IMR-90 (cell line): ENCODE measurements around the gene IGIP. TPM values are rescaled to one million over a fixed set of nuclear protein-coding genes. Genes with fewer than 3 reads are reported as not detected.
A peak's percentile ranks its signal among the peaks of the same experiment; 100 is the strongest.

Experiments
- ATAC-seq: fragments of 200-7000 bp; cut with Tn5 transposase; 2 replicates; pipeline ENCODE4 v1.9.1; 2020; ENCODE audit warnings: low read depth, mild to moderate bottlenecking, moderate library complexity
- BruUV-seq: library from RNA; stranded (reverse); fragments of 400-500 nt; replicated peaks from 2 replicates; lab custom pipeline; 2021; lab: Mats Ljungman, UMichigan
- CTCF ChIA-PET: fragments of 300-600 bp; formaldehyde crosslinking; extraction: SDS; loops from one replicate; lab custom pipeline; 2021; ENCODE audit warnings: antibody characterized with exemption; lab: Yijun Ruan, JAX
- POLR2A ChIA-PET: fragments of 300-600 bp; sonication (Branson Sonifier 250); formaldehyde crosslinking; loops from one replicate; lab custom pipeline; 2022; ENCODE audit warnings: antibody characterized with exemption; ENCODE audit not compliant: unreplicated experiment; lab: Charles Lee
- DNase-seq: peaks from one replicate; pipeline ENCODE4 v3.0.0; 2013
- H2AFZ ChIP-seq: replicated peaks from 2 replicates; pipeline ENCODE3; 2013; ENCODE audit warnings: low read length, mild to moderate bottlenecking; ENCODE audit not compliant: poor library complexity
- H2AK5ac ChIP-seq: 2 replicates; pipeline ENCODE4 v1.6.1; 2013; ENCODE audit warnings: low read depth, low read length, inconsistent platforms
- H2AK9ac ChIP-seq: replicated peaks from 2 replicates; pipeline ENCODE3; 2013; ENCODE audit warnings: mild to moderate bottlenecking, low read depth, low read length, moderate library complexity; ENCODE audit not compliant: poor library complexity
- H2BK120ac ChIP-seq: 2 replicates; pipeline ENCODE4 v1.6.1; 2013; ENCODE audit warnings: low read depth, low read length, inconsistent platforms
- H2BK15ac ChIP-seq: 3 replicates; pipeline ENCODE4 v1.6.1; 2013; ENCODE audit warnings: low read depth, low read length, inconsistent platforms
- H2BK20ac ChIP-seq: 2 replicates; pipeline ENCODE4 v1.6.1; 2013; ENCODE audit warnings: low read depth, mild to moderate bottlenecking, inconsistent platforms, low read length, moderate library complexity
- H2BK5ac ChIP-seq: 2 replicates; pipeline ENCODE4 v1.6.1; 2013; ENCODE audit warnings: mild to moderate bottlenecking, low read depth, low read length, inconsistent platforms; ENCODE audit not compliant: poor library complexity, severe bottlenecking
- H3K14ac ChIP-seq: replicated peaks from 2 replicates; pipeline ENCODE4 v1.6.1; 2013; ENCODE audit warnings: low read depth, low read length, inconsistent platforms
- H3K18ac ChIP-seq: 2 replicates; pipeline ENCODE4 v1.6.1; 2013; ENCODE audit warnings: low read depth, low read length, control low read depth
- H3K23ac ChIP-seq: 2 replicates; pipeline ENCODE4 v1.6.1; 2013; ENCODE audit warnings: low read depth, low read length, inconsistent platforms
- H3K27ac ChIP-seq: 2 replicates; pipeline ENCODE4 v1.5.1; 2013; ENCODE audit warnings: mild to moderate bottlenecking, control low read depth, low read length; ENCODE audit not compliant: insufficient read depth
- H3K27me3 ChIP-seq: 2 replicates; pipeline ENCODE4 v1.6.1; 2013; ENCODE audit warnings: low read length; ENCODE audit not compliant: control insufficient read depth, insufficient read depth
- H3K36me3 ChIP-seq: 2 replicates; pipeline ENCODE4 v1.6.1; 2013; ENCODE audit warnings: low read length, mixed read lengths; ENCODE audit not compliant: control insufficient read depth, insufficient read depth
- H3K4ac ChIP-seq: 2 replicates; pipeline ENCODE4 v1.6.1; 2013; ENCODE audit warnings: low read depth, low read length, inconsistent platforms
- H3K4me1 ChIP-seq: 2 replicates; pipeline ENCODE4 v1.6.1; 2013; ENCODE audit warnings: low read length, mixed read lengths; ENCODE audit not compliant: control insufficient read depth, insufficient read depth
- H3K4me2 ChIP-seq: 2 replicates; pipeline ENCODE4 v1.6.1; 2013; ENCODE audit warnings: low read depth, mild to moderate bottlenecking, control low read depth, low read length, moderate library complexity
- H3K4me3 ChIP-seq: 2 replicates; pipeline ENCODE4 v1.5.1; 2013; ENCODE audit warnings: low read depth, mild to moderate bottlenecking, control low read depth, low read length, moderate library complexity; ENCODE audit not compliant: insufficient read depth
- H3K56ac ChIP-seq: 2 replicates; pipeline ENCODE4 v1.6.1; 2013; ENCODE audit warnings: low read length, inconsistent platforms; ENCODE audit not compliant: insufficient read depth; ENCODE audit errors: extremely low read depth
- H3K79me1 ChIP-seq, 2 experiments: 2 replicates each; pipeline ENCODE4 v1.6.1; 2013; ENCODE audit warnings: low read length in 2 of 2, inconsistent platforms in 1 of 2, low read depth in 1 of 2
- H3K9ac ChIP-seq: 2 replicates; pipeline ENCODE4 v1.6.1; 2013; ENCODE audit warnings: low read depth, low read length, control low read depth
- H3K9me1 ChIP-seq: 2 replicates; pipeline ENCODE4 v1.6.1; 2013; ENCODE audit warnings: low read length, inconsistent platforms; ENCODE audit not compliant: insufficient read depth
- H3K9me3 ChIP-seq: 2 replicates; pipeline ENCODE4 v1.6.1; 2013; ENCODE audit warnings: low read length; ENCODE audit not compliant: control insufficient read depth, insufficient read depth
- H4K20me1 ChIP-seq: 2 replicates; pipeline ENCODE4 v1.6.1; 2013; ENCODE audit warnings: low read length, inconsistent platforms; ENCODE audit not compliant: insufficient read depth
- H4K5ac ChIP-seq: 2 replicates; pipeline ENCODE4 v1.6.1; 2013; ENCODE audit warnings: mild to moderate bottlenecking, low read depth, low read length, control low read depth
- H4K8ac ChIP-seq, 2 experiments: 2 replicates each; pipeline ENCODE4 v1.6.1; 2013; ENCODE audit warnings: low read depth in 2 of 2, low read length in 2 of 2, control low read depth in 1 of 2, inconsistent platforms in 1 of 2
- H4K91ac ChIP-seq: 2 replicates; pipeline ENCODE4 v1.6.1; 2013; ENCODE audit warnings: low read depth, low read length, inconsistent platforms; ENCODE audit not compliant: insufficient read depth
- CEBPB ChIP-seq: IDR thresholded peaks from 2 replicates; pipeline ENCODE4 v1.6.1; 2012; ENCODE audit warnings: low read depth, low read length, improper control_type of control experiment
- SMC3 ChIP-seq: fragments of 150-350 bp; IDR thresholded peaks from 2 replicates; pipeline ENCODE4 v1.6.1; 2016; ENCODE audit warnings: low read depth, mild to moderate bottlenecking, antibody characterized with exemption, low read length, moderate library complexity
- dilution Hi-C: fragments of 300-500 bp; cut with HindIII; formaldehyde crosslinking; loops from one replicate; pipeline ENCODE4 v1.14.3; 2018; ENCODE audit warnings: low sequenced_read_pairs; ENCODE audit not compliant: unreplicated experiment
- in situ Hi-C: fragments of 300-500 bp; cut with MboI; formaldehyde crosslinking; loops from 3 replicates; pipeline ENCODE4 v1.14.3; 2019; ENCODE audit warnings: low sequenced_read_pairs, inconsistent platforms, mixed read lengths
- intact Hi-C: fragments of 100-400 bp; cut with micrococcal nuclease; formaldehyde crosslinking; loops from 2 replicates; pipeline ENCODE4 v1.10.0; 2022
- polyA plus RNA-seq, 3 experiments: library from polyadenylated mRNA; depleted of rRNA; stranded (reverse); fragments of >200 nt; gene quantifications; 2 replicates each; pipeline ENCODE4 v1.2.3, GENCODE V29; 2012; ENCODE audit warnings: low replicate concordance in 1 of 3
- total RNA-seq: library from RNA; depleted of rRNA; stranded (reverse); fragments of >200 nt; gene quantifications from 2 replicates; pipeline ENCODE4 v1.2.3, GENCODE V29; 2012
- TF ChIP-seq, protein P1 (sequence below): fragments of 150-350 bp; IDR thresholded peaks from 2 replicates; pipeline ENCODE4 v1.6.1; 2016; ENCODE audit warnings: low read depth, mild to moderate bottlenecking, low read length, moderate library complexity, borderline replicate concordance

Gene IGIP
- total and polyA plus RNA-seq, 2 of the 4 experiments (the other 2 are of a cell fraction): 1.2 to 5.0 TPM

DNA sequence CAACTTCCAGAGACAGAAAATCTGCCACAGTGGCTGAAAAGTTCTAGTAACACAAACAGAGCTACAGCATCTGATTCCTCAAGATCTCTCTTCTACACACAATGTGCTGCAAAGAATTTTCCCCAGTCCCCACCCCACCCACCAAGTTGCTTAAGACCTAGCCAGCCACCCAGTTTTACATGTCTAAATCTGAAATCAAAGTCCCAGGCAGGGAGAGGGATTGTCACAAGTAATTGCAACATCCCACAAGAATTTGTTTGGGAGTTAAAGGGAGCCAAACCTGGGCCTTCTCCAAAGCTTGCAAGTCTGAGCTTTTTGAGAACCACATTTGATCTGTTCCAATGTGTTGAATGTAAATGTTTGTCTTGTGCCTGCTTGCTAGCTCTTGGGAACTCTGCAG, 15.5 kb downstream of the IGIP start:
- Histone ChIP-seq H3K9ac (no peak overlapping the region), H4K20me1 (peaks cover 66% of the 10 kb centered on the region), H2AK9ac (no peak overlapping the region), H3K4ac (no peak overlapping the region), H3K4me3 (no peak overlapping the region), H3K27me3 (no peaks in the 10 kb centered on the region), H2AK5ac (no peak overlapping the region), H3K18ac (no peak overlapping the region), H3K4me1 (peaks cover 4% of the 10 kb centered on the region; the same call in 1 of the 2 replicates), H3K14ac (no peak overlapping the region), H3K56ac (no peak overlapping the region), H3K36me3 (no peaks in the 10 kb centered on the region), H3K4me2 (no peak overlapping the region), H2BK120ac (no peak overlapping the region), H3K79me1 (peaks cover 33 to 67% of the 10 kb centered on the region in 2 experiments), H2BK20ac (no peak overlapping the region), H3K23ac (no peak overlapping the region), H2BK5ac (no peak overlapping the region), H4K91ac (no peak overlapping the region), H3K9me1 (peaks cover 4% of the 10 kb centered on the region; the same call in 1 of the 2 replicates), H2AFZ (no peak overlapping the region), H2BK15ac (no peak overlapping the region), H4K8ac (no peak overlapping the region), H4K5ac (no peak overlapping the region), H3K27ac (no peak overlapping the region), H3K9me3 (no peaks in the 10 kb centered on the region)
- peak; percentile 22 for ATAC-seq
- BruUV-seq: no TSS peak
- dilution Hi-C loops: no loop called here
- TF ChIP-seq SMC3 (no peak), CEBPB (peak; percentile 66)
- TF ChIP-seq, protein P1, sequence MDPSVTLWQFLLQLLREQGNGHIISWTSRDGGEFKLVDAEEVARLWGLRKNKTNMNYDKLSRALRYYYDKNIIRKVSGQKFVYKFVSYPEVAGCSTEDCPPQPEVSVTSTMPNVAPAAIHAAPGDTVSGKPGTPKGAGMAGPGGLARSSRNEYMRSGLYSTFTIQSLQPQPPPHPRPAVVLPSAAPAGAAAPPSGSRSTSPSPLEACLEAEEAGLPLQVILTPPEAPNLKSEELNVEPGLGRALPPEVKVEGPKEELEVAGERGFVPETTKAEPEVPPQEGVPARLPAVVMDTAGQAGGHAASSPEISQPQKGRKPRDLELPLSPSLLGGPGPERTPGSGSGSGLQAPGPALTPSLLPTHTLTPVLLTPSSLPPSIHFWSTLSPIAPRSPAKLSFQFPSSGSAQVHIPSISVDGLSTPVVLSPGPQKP: no peak
- POLR2A ChIA-PET: no interaction called here
- in situ Hi-C loops: no loop called here
- intact Hi-C loops: no loop called here
- DNase-seq: peak; percentile 59
- CTCF ChIA-PET: interaction anchor here (0.6 kb wide), 1 partner anchor 29 kb away, joined by 3 read pairs; no protein-coding TSS in a partner anchor
